GM12874 (cell line): ENCODE measurements around the gene FANCE.

Experiments
- TF ChIP-seq, protein P1 (sequence below): IDR thresholded peaks from 2 replicates; pipeline ENCODE4 v1.5.1; 2011; ENCODE audit warnings: low read depth, mild to moderate bottlenecking, control low read depth, low read length, moderate library complexity; ENCODE audit not compliant: insufficient read depth

FANCE gene, protein sequence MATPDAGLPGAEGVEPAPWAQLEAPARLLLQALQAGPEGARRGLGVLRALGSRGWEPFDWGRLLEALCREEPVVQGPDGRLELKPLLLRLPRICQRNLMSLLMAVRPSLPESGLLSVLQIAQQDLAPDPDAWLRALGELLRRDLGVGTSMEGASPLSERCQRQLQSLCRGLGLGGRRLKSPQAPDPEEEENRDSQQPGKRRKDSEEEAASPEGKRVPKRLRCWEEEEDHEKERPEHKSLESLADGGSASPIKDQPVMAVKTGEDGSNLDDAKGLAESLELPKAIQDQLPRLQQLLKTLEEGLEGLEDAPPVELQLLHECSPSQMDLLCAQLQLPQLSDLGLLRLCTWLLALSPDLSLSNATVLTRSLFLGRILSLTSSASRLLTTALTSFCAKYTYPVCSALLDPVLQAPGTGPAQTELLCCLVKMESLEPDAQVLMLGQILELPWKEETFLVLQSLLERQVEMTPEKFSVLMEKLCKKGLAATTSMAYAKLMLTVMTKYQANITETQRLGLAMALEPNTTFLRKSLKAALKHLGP

GRCh38 chr6:35452183-35453090, at the start of gene FANCE:
TSS of gene FANCE (plus strand) at chr6:35452338. CDS start at chr6:35452546, 208 bp downstream.
- TF ChIP-seq, protein P1, sequence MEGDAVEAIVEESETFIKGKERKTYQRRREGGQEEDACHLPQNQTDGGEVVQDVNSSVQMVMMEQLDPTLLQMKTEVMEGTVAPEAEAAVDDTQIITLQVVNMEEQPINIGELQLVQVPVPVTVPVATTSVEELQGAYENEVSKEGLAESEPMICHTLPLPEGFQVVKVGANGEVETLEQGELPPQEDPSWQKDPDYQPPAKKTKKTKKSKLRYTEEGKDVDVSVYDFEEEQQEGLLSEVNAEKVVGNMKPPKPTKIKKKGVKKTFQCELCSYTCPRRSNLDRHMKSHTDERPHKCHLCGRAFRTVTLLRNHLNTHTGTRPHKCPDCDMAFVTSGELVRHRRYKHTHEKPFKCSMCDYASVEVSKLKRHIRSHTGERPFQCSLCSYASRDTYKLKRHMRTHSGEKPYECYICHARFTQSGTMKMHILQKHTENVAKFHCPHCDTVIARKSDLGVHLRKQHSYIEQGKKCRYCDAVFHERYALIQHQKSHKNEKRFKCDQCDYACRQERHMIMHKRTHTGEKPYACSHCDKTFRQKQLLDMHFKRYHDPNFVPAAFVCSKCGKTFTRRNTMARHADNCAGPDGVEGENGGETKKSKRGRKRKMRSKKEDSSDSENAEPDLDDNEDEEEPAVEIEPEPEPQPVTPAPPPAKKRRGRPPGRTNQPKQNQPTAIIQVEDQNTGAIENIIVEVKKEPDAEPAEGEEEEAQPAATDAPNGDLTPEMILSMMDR, result no peak

DNA sequence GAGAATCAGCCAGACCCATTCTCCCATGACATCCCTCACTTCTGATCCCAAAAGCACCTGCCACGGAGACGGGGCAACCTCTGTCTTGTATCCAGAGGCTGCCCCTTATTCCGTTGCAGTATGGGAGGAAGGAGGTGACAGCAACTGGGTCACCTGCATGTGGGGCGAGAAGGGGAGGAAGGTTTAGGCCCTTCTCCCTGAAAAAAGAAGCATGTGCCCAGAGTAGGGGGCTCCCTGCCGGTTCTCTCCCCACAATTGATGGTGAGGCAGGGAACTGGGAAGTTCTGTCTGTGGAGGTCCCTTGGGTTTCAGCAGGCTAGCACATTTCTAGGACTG, 49.3 kb upstream of the FANCE start:
- TF ChIP-seq, protein P1, result no peak

- TF ChIP-seq, protein P1, result no peak
Measured at GRCh38 chr6:35403544-35404442, 48.3 kb upstream of the FANCE start.

DNA sequence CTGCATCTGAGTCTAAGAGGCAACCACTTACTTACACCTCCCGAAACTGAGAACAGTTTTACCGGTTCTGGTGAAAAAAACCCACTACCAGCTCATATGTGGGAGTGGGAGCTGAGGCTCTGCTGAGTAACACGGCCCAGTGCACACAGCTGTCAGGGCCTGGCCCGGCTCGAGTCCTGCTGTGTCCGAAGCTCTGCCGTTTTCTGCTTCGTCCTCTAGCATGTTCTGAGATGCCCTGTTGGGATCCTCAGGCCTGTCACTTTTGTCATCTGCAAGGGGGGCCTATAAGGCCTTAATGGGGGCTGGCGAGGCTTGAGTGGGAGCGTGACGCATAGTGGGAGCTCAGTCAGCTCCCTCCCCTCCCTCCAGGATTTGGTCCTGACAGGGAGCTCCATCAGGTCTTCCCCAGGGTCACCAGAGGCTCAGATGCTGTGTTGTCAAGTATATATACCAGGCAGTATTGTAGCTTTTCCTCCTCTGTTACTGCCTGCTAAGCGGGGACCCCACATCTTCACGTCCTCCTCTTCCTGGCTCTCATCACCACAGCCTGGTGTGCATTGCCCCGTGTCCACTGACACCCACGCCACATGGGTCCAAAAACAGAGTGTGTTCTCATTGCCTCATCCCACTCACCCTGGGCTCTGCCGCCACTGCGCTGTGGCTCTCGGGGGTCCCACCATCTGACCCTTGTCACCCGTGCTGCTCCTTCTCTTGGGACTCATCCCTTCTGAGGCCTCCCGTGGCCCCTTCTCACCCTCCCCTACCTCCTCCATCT, 45.2 kb upstream of the FANCE start:
- TF ChIP-seq, protein P1, result no peak

DNA sequence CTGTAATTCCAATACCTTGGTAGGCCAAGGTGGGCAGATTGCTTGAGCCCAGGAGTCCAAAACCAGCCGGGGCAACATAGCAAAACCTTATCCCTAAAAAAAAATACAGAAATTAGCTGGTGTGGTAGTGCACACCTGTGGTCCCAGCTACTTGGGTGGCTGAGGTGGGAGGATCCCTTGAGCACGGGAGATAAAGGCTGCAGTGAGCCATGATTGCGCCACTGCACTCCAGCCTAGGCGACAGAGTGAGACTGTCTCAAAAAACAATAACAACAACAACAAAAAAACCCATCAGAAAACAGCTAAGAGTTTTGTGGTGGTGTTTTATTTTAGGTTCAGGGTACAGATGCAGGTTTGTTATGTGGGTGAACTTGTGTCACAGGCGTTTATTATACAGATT, 42.9 kb upstream of the FANCE start:
- TF ChIP-seq, protein P1, result no peak

DNA sequence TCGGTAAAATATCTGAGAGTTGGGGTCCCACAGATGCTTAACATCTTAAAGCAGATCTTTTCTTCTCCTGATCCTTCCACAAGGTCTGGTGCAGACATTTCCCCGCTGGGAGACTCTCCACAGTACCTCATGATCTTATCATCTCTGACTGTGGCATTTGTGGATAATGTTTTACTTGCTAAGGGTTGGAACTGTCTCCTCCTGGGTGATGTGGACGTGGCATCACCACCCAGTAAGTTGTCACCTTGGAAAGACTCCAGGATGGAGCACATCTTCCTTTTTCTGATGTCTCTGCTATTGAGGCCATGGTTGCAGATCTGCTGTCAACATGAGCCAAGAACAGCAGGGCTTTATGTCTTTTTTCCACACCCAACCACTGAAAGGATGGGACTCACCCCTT, 42.0 kb upstream of the FANCE start:
- TF ChIP-seq, protein P1, result no peak
